GM21717 (cell line): ENCODE data around the gene MLN.

Source experiments
- ATAC-seq: cut with Tn5 transposase; IDR thresholded peaks from one replicate; pipeline ENCODE4 v1.9.1; 2021; ENCODE audit warnings: mild to moderate bottlenecking, moderate library complexity; ENCODE audit not compliant: unreplicated experiment

Gene MLN

DNA sequence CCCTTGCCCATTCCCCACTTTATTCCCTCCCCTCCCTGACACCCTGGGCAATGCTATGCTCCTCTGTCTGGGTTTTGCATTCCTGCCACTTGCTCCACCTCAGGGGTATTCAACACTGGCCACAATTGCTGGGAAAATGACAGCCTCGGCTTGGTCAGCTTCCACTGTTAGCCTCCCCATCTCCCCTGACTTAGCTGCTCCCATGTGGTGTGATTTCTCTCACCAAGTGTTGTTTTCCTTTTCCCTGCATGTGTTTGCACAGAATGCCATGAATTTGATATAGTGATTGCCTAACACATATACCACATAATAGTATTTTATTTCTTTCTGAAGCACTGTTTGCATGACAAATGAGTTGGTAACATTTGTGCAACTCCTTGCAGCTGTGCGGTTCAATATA is 13.4 kb downstream of the MLN start:
- no peak for ATAC-seq

DNA sequence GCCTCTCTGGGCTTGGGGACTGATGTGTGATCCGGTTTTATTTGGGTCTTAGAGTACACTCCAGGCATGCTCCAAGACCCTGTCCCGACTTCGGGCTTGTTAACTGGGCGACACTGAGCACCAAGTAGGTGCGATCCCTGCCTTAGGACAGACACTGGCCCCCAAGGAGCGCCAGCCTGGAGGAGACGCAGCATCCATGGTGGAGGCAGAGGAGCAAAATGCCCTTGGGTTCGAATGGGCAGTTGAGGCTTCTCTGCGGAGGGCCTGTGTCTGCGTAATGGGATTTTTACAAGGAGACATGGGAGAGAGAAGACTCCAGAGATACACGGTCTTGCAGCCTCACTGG is 14.3 kb downstream of the MLN start:
- ATAC-seq = no peak

DNA sequence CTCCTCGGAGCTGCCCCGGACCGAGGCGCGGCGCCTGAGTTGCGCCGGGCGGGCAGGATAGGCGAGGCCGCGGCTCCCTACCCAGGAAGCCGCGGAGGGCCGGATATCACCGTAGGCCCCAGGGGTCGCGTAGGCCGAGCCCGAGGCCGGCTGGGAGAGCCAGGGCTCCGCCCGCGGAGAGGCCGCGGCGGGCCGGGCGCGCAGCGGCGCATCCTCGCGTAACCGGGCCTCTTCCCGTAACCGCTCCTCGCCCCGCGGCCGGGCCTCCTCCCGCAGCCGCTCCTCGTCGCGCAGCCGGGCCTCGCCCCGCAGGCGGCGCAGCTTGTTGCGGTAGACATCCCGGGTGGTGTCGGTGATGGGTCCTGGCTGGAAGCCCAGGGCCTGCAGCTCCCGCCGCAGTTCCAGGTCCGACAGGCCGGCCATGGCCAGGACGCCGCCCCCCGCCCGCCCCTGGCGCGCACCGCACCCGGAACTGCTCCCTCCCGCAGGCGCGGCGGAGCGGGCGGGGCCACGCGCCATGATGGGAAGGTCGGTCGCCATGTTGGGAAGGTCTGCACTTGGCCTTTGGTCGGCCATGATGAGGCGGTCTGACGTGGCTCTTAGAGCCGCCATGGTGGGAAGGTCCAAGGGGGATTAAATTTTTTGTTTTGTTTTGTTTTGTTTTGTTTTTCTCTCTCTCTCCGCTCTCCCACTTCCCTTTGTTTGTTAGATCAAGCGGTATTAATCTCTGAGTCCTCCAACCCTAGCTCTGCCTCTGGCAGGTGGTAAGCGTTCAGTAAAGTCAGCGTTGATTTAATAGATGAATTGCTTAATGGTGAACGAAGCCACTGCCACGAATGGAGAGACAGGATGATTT is 14.9 kb downstream of the MLN start, which contains the start of gene LEMD2:
TSS of gene LEMD2 (minus strand) at position 437 of the 856 bp plus-strand sequence. CDS start at position 423, 14 bp downstream.
- ATAC-seq = peak; percentile 75

DNA sequence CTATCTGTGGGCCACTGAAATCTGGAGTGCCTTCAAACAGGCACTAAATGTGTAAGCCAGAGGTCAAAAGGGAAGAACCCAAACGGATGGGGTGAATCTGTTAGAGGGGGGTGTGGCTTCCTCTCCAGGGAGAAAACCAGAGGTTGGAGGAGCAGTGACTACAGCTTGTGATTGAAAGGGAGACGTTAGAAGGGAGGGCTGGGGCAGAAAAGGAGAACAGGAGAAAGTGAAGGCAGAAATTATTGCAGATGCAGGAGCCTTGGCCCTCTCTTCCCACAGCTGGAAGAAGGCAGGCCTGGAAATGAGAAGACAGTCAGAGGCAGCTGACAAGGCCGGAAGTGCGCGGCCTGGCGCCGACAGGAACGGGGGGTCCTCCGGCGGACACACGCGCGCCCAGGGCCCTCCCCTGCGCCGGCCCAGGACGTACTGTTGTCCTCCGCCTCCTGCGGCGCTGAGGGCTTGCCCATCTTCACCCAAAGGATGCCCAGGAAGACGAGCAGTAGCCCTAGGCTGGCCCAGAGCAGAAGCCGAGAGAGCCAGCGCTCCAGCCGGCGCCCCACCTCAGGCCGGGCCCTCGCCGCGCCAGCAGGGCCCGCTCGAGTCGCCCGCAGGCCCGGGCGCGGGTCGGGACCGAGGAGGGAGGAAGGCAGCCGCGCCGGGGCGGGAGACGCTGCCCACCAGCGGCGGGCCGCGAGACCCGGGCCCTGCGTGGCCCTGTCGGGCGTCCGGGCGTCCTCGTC is 15.7 kb downstream of the MLN start:
- ATAC-seq = peak; percentile 36

DNA sequence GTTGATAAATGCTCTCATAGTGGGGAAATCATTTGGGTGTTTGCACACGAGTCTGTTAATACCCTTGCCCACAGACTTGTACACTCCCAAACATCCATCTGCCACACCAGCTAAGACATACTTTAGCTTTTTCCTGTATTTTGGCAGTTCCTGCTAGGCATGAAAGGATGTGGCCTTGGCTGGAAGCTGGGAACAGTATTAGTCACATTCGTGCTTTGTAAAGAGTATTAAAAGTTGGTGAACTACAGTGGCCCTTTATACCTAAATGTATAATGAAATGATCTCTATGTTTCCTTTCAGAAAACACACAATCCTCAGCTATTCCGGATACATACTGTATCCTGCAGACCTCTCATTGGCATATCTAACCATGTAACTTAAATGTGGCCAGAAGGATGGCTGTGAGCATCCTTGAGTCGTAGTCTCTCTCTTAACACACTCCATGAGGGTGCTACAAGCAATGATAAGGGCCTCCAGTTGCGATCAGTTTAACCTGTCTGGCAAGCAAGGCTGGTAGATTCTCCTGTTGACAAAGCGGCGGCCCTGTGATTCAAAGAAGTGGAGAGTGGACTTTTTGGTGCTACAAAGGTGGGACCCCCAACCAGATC is 16.4 kb downstream of the MLN start:
- no peak for ATAC-seq

DNA sequence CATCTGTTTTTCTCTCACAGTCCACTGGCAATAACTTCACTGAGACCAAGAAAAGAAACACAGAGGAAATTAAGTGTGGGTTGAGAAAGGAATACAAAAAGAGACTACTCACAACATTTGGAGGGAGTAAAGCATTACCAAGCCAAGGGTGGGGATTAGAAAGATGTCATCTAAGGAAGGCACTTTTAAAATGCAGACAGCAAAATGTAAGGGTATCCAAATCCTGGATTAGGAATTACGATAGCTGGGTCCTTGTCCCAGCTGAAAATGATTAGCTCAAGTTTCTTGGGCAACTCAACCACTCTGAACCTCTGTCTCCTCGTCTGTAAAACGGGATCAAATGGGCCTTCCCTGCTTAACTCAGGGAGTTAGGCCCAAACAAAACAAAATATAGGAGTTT is 17.1 kb downstream of the MLN start:
- ATAC-seq = no peak

DNA sequence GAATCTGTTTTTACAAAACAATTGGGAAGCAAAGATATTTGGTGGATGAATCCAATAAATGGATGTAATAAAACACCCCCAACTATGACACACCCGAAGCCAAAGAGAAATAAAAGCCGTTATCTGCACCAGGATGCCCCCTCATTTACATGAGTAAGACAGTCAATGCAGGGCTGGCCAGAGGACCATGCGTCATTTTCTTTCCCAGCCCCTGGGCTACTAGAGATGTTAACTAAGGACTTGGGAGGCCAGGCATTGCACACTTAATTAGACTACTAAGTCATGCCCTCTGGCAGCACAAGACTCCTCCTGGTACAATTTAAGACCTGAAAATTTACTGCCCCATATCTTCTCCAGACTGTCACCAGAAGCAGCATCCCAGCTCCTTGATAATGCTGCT is 18.0 kb downstream of the MLN start:
- no peak for ATAC-seq

DNA sequence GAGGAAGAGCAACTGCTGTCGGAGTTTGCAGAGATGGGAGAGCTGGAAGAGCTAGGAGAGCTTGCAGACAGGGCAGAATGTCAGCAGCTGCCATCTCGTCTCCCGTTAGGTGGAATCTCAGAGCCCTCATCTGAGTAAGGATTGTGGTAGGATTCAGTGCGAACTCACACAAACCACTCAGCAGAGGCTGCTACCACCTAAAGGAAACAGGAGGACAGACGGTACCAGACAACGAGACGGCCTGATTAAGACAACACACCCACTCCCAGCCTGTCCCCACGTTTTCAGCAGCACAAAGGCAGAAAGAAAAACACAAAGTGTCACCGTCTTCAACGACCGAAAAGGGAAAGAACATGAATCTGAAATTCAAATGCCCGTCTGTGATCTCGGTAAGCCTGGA is 19.0 kb downstream of the MLN start:
- no peak for ATAC-seq

DNA sequence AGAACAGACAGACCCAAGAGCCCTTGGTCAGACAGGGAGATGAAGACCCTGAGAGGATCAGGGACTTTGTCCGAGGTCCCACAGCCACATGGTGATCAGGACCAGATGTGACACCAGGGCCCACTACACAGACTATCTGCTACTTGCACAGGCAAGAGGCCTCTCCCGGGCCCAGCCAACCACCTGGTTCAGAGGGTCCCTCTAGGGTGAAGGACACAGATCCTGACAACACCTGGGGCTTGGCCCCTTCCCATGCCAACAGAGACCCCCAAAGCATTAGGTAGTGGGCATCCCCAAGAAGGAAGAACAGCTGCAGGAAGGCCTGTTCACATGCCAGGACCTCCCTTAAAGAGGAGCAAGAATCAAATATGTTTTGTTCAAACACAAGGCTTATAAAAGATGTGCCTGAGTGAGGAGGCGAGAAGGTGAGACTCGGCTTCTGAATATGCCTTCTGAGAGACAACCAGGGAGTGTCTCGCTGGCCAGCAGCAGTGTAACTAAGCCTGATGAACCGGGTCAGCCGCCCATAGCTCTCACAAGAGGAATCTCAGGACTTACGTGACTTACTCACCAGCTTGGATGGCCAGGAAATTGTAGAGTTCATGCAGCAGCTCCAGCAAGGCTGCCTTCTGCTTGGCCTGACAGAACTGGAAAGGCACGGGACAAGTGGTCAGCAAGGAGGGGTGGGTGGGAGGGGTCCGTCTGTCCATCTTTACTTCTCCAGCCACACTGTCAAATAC is 19.9 kb downstream of the MLN start:
- ATAC-seq = no peak

DNA sequence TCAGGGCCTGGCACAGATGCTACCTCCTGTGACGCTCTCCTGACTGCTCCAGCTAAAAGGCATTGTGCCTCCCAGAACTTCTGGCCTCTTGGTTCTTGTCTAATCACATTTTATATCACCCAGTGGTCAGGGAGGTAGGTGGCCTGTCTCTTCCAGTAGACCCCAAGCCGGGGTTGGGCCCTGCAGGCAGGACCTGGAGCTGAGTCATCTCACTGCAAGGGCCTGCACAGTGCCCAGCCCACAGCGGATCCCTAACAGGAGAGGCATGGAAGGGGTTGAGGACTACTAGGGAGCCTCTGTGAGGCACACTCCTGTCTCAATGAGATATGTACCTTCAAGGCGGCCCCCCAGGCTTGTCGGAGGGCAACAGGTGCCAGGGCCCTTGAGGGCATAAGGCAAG is 21.2 kb downstream of the MLN start:
- no peak for ATAC-seq

DNA sequence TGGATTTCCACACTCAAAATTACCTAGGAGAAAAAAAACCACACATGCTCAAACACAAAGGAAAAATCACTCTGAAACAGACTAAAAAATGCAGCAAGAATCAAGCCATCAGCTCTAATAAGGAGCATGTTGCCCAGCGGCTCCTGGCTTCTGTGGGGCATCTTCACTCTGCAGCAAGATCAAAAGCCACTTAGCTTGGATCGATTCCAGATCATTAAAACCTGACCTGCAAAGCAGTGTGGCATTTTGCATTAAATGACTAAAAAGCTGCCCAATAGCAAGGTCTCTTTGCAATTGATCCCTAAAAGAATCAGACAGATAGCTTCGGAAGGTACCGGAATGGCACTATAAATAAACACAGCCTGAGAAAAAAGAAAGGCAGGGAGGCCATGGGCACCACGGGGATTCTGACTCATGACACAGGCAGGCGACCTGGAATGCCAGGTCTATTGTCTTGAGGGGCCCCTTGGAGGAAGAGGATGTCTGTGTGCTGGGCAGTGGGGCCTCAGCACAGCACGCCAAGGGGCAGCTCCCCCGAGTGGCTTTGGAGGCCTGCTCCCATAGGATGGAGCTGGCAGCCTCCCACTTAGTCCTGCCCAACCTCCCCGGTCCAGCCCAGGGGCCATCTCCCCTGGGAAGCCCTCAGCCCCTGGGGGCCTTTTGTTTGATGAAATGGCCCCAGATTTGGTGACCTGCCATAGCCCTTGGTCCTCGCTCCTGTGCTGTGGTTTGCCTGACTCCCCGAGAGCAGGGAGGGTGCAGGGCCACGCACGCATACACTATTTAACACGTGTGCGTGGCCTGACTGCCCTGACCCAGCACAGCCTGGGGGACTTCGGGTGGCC is 22.4 kb downstream of the MLN start:
- no peak for ATAC-seq

DNA sequence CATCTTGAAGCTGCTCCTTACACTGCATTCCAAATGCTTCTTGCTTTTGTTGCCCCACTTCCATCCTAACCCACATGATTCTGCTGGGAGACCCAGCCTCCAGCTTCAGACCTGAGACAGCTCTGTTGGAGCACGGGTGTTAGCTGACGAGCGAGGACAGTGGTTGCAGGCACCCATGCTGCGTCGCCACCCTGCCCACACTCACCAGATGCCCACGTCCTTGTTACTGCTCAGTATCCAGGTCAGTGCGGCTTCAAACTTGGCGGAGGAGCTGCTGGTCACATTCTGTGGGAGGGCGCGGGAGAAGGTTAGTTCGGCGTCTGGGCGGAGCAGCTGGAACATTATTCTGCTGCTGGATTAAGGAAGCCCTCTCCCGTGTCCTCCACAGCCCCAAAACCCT is 23.9 kb downstream of the MLN start:
- ATAC-seq = no peak

DNA sequence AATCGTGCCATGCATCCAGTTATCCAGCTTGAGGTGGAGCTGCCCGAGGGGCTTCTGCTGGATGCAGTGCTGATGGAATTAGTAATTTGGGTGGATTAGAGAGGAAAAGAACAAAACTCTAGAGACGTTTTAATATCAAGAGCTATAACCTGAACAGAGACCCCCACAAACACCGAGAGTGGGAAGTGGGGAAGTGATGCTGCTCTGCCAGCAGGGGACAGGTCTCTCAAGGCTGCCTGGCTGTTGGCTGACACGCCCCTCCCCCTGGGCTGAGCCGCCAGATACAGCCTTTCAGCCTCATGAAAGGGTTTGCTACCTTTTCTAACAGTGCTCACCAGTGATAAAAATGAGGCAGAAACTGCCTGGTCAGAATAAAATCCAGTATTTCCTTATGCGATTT is 24.5 kb downstream of the MLN start:
- ATAC-seq = no peak

DNA sequence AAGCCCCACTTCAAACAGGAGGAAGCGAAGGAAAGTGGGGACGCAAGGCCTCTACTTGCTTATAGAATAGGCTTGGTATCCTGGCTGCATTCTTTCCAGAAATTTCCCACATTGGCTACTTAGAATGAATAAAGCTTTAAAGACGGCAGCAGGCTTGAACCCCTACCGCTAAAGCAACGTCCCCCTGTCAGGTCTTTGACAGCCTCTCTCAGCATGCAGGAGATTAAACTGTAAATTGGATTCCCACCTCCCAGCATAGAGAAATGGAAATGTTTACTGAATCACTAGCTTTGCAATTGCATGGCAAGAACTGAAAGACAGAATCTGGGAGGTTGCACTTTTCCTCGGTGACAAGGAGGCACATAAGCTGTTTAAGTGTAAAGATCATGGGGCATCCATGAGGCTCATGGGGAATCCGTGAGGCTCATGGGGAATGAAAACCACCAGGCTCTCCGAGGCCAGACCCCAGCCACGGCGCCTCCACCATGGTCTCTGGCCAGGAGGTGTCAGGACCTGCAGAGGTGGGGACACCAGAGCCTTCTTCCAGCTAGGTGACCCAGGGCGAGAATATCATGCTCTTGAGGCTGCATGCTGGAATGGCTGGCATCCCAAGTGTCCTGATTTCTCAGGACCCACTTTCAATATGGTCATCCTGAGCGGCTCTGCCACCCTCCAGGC is 25.2 kb downstream of the MLN start:
- no peak for ATAC-seq

DNA sequence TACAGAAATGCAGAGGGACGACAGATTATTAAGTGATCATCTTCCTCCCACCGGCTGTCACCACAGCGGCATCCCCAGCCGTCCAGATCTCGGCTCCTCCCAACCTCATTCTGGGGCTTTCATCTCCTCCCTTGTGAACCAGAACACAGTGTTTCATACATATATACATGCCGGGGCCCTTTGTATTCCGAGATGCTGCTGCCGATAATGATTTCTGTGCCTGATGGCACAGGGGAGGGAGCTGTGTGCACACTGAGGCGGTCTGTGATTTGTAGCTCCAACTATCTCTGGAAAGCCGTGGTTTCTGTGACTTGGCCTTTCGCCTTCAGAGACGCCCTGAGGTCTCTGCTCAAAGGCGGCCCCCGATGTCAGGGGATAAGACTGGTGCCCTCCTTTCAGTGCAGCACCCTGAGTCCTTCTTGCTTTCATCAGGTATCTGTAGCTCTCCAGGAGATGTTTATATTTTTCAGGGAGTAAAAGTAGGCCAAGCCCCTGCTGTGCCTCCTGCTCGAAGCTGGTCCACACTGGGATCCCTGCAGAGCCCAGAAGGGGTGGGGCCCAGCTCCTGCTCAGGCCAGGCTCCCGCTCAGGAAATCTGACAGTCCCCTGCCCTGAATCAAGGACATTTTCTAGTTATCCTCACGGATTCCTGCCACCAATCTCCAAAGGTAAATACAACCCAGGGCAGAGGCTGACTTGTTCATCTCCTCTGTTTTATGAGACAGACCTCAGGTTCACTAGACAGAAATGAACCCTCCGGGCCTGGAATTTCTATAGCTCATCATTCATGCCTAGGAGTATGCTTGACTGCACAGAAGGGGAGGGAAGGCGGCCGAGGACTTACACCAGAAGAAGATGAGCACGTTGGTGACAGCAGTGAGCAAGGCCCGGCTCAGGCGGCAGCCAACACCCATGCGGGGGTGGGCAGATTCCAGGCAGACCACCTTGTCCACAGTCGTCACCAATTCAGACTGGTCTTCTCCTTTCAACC is 26.1 kb downstream of the MLN start:
- no peak for ATAC-seq

DNA sequence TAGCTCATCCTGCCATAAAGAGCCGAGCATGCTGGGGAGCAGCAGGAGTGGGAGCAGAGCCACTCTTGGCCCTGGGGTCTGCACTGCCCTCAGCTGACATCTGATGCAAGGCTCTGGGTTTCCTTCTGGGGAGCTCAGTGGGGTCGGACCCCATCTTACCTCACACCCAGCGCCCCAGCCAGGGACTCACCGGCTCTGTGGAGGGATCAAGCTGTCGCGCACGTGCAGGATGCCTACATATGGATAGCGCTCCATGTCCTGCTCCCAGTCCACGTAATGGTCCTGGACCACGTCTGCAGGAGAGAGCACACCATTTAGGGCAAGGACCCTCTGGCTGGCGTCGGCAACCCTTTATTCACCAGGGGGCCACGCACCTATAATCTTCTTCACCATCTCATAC is 27.0 kb downstream of the MLN start:
- ATAC-seq = no peak

DNA sequence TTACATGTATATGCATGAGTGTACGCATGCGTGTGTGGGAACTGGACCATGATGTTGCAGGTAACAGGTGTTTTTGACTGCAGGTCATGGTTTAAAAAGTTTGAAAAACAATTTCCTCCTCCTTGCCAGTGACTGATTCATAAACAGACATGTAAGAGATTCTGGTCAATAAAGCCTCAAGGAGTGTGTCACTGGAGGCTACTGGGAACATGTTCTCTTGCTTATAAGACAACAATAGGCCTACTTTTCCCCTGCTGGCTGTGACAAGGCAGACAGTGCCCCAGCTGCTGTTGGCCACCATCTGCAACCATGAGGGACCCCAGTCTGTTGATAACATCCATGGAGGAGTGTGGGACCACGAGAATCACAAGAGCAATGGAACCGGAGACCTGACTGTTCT is 27.6 kb downstream of the MLN start:
- no peak for ATAC-seq

DNA sequence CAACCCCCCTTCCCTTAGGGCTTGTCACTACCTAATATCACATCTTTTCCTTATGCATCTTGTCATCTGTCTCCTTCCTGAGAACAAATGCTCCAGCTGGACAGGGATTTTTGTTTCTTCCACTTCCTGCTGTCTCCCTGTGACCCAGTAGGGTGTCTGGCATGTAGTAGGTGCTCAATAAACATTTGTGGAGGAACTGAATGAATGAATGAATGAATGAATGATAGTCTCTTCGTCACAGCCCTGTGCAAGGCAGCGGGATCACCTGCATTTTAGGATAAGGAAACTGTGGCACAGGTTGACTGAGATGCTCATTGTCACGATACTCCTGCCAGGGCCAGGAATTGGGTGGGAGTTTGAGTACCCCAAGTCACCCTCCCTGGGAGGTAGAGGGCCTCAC is 29.0 kb downstream of the MLN start:
- ATAC-seq = no peak
